ENCODE measurements around the gene PSEN2.

DNA sequence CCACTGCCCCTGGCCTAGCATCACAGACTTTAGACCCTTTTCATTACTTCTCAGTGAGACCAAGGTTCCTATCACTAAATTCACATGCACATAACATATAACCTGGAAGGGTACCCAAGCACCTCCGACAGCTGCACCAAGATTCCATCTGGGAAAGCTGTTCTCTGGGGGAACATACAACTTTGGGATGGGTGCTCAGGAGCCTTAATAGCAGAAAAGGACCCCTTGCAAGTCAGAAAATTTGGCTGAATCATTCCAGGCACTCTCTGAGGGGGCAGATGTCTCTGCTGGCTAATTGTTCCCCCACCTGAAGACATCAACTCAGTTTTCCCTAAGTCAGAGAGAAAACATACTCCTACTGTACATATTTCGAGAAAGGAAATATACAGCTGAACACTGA, 41.3 kb upstream of the PSEN2 start:
- TF ChIP-seq, protein P1, sequence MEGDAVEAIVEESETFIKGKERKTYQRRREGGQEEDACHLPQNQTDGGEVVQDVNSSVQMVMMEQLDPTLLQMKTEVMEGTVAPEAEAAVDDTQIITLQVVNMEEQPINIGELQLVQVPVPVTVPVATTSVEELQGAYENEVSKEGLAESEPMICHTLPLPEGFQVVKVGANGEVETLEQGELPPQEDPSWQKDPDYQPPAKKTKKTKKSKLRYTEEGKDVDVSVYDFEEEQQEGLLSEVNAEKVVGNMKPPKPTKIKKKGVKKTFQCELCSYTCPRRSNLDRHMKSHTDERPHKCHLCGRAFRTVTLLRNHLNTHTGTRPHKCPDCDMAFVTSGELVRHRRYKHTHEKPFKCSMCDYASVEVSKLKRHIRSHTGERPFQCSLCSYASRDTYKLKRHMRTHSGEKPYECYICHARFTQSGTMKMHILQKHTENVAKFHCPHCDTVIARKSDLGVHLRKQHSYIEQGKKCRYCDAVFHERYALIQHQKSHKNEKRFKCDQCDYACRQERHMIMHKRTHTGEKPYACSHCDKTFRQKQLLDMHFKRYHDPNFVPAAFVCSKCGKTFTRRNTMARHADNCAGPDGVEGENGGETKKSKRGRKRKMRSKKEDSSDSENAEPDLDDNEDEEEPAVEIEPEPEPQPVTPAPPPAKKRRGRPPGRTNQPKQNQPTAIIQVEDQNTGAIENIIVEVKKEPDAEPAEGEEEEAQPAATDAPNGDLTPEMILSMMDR (optimal IDR thresholded peaks at IDR 0.05 in 1 of 3, IDR thresholded peaks at IDR 0.05 in 1 of 3, conservative IDR thresholded peaks at IDR 0.05 in 1 of 3; ENCODE audit: extremely low read depth in 1 of 3, insufficient read depth in 2 of 3, low read length in 3 of 3) = no peak
- no peak for TF ChIP-seq EZH2 (IDR thresholded peaks at IDR 0.05; ENCODE audit: low read length)
